Natural killer cell (primary cell): Measurements from ENCODE around the gene STH. TPM values are rescaled to one million over a fixed set of nuclear protein-coding genes. Genes with fewer than 3 reads are reported as not detected.

ENCODE experiments used
- ATAC-seq, 3 donors: fragments of 150-1000 bp in 2 of 3; fragments of 200-7000 bp in 1 of 3; cut with Tn5 transposase; 1 replicate in 1 of 3; 2 replicates in 2 of 3; pipeline ENCODE4 v1.10.0; 2021; ENCODE audit warnings: mild to moderate bottlenecking in 2 of 3, moderate library complexity in 2 of 3
- DNase-seq, 2 donors: peaks; one replicate each; pipeline versions ENCODE4 v3.0.0 to v3.0.0-alpha.2; 2013 to 2021; ENCODE audit warnings: mixed read lengths in 1 of 2
- H3K27ac ChIP-seq: one replicate; pipeline ENCODE4 v1.5.1; 2013; ENCODE audit warnings: mild to moderate bottlenecking, low read length
- H3K27me3 ChIP-seq: one replicate; pipeline ENCODE4 v1.6.1; 2013; ENCODE audit warnings: low read length; ENCODE audit not compliant: control insufficient read depth, insufficient read depth
- H3K36me3 ChIP-seq: one replicate; pipeline ENCODE4 v1.6.1; 2013; ENCODE audit warnings: low read length; ENCODE audit not compliant: control insufficient read depth, insufficient read depth
- H3K4me1 ChIP-seq: one replicate; pipeline ENCODE4 v1.6.1; 2013; ENCODE audit warnings: low read length; ENCODE audit not compliant: control insufficient read depth, insufficient read depth
- H3K4me3 ChIP-seq: one replicate; pipeline ENCODE4 v1.5.1; 2013; ENCODE audit warnings: low read length
- H3K9me3 ChIP-seq: one replicate; pipeline ENCODE4 v1.6.1; 2013; ENCODE audit warnings: low read length; ENCODE audit not compliant: control insufficient read depth, insufficient read depth
- H3K27ac Mint-ChIP-seq, 2 donors: one replicate each; pipeline ENCODE4 v1.8.0; 2022; ENCODE audit warnings: mild to moderate bottlenecking in 2 of 2, mixed read lengths in 2 of 2, moderate library complexity in 1 of 2
- H3K27me3 Mint-ChIP-seq, 2 donors: one replicate each; pipeline ENCODE4 v1.8.0; 2022; ENCODE audit warnings: low read depth in 2 of 2, mixed read lengths in 2 of 2
- H3K36me3 Mint-ChIP-seq: one replicate; pipeline ENCODE4 v1.8.0; 2022; ENCODE audit warnings: mixed read lengths
- H3K4me1 Mint-ChIP-seq, 2 donors: one replicate each; pipeline ENCODE4 v1.8.0; 2022; ENCODE audit warnings: mixed read lengths in 2 of 2
- H3K4me3 Mint-ChIP-seq: one replicate; pipeline ENCODE4 v1.8.0; 2022; ENCODE audit warnings: mild to moderate bottlenecking, moderate library complexity, mixed read lengths
- H3K9me3 Mint-ChIP-seq, 2 donors: one replicate each; pipeline ENCODE4 v1.8.0; 2022; ENCODE audit warnings: mixed read lengths in 2 of 2
- CTCF ChIP-seq: fragments of 200-600 bp; IDR thresholded peaks from one replicate; pipeline ENCODE4 v1.8.0; 2022; ENCODE audit warnings: antibody characterized with exemption
- WGBS: methylation state at CpG from one replicate; pipeline ENCODE4 v1.1.7; 2013; ENCODE audit warnings: missing lambda C conversion rate; ENCODE audit not compliant: insufficient coverage; 5-methylcytosine and 5-hydroxymethylcytosine counted together
- intact Hi-C: fragments of 100-400 bp; cut with micrococcal nuclease; formaldehyde crosslinking; loops from one replicate; pipeline ENCODE4 v1.14.2; 2022
- total RNA-seq, 4 donors: library from RNA; stranded (reverse); fragments of 120-200 nt in 1 of 4; gene quantifications; one replicate each; pipeline versions ENCODE4 v1.2.3 to v1.2.4, GENCODE V29; 2013 to 2022

STH gene, protein sequence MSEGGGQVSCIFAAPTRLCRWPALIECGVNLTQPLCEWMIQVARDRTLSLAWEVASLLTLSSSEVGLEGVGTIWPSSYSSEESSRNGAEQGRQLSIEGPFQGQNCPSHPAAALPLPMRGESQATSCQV
- not detected for total RNA-seq
- total RNA-seq (2013) = not detected

GRCh38 chr17:45998987-45999899, at the start of gene STH:
Gene STH, plus strand, starts transcription at chr17:45999250. Its CDS starts 30 bp downstream, at chr17:45999280.
- H3K27ac Mint-ChIP-seq = no peak within 1 kb of the TSS
- ATAC-seq (no peak), DNase-seq (no peak)
- no peaks in the 10 kb centered on the region for H3K27me3 ChIP-seq
- H3K36me3 ChIP-seq = no peaks in the 10 kb centered on the region
- 91% methylated on average over 8 of the region's 8 CpGs for WGBS
- no peaks in the 10 kb centered on the region for H3K9me3 Mint-ChIP-seq
- H3K4me1 Mint-ChIP-seq = peaks cover 6 to 12% of the 10 kb centered on the region in 2 donors
- no peak within 1 kb of the TSS for H3K4me3 ChIP-seq
- no peaks in the 10 kb centered on the region for H3K9me3 ChIP-seq
- no peak for TF ChIP-seq CTCF
- peaks cover 7% of the 10 kb centered on the region for H3K4me1 ChIP-seq
- no peak within 1 kb of the TSS for H3K4me3 Mint-ChIP-seq
- intact Hi-C loops = no loop called here
- no peaks in the 10 kb centered on the region for H3K36me3 Mint-ChIP-seq
- no peak within 1 kb of the TSS for H3K27ac ChIP-seq
- no peaks in the 10 kb centered on the region for H3K27me3 Mint-ChIP-seq

DNA sequence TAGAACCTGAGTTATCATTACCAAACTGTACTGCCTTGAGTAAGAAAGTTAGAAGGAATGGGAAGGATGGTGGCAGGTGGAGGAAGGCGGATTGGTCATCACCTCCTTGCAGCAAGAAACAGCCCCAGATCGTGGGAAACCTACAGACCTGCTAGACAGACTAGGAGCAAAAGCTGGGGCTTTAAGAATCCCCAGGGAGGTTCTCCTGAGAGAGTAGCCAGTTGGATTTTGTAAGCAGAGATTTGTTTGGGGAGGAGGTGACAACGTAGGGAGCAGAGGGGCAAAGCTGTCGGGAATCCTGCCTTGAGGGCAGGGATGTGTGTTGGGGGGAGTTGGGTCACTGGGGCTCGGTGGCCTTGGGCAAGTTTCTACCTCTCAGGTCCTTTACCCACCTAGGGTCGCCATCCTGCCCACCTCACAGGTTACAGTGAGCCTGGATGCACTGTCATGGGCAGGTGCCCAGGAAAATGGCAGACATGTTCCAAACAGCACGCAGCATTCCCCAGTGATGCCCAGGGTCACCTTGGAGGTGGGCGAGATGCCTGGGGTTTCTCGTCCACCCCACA, 49.2 kb upstream of the STH start:
- H3K27me3 Mint-ChIP-seq = peaks cover 24 to 38% of the 10 kb centered on the region in 2 donors
- DNase-seq (no peak), ATAC-seq (no peak)
- no peak for TF ChIP-seq CTCF
- Histone ChIP-seq H3K9me3 (no peaks in the 10 kb centered on the region), H3K4me3 (no peak overlapping the region), H3K27me3 (peaks cover 8% of the 10 kb centered on the region), H3K27ac (no peak overlapping the region), H3K36me3 (no peaks in the 10 kb centered on the region), H3K4me1 (peaks cover 3% of the 10 kb centered on the region)
- no peak overlapping the region for H3K27ac Mint-ChIP-seq
- WGBS = 81% methylated on average over 9 of the region's 9 CpGs
- peaks cover 7 to 12% of the 10 kb centered on the region in 2 donors for H3K4me1 Mint-ChIP-seq
- no peak overlapping the region for H3K4me3 Mint-ChIP-seq
- H3K9me3 Mint-ChIP-seq = no peaks in the 10 kb centered on the region
- intact Hi-C loops = no loop called here
- no peaks in the 10 kb centered on the region for H3K36me3 Mint-ChIP-seq

- intact Hi-C loops = no loop called here
- H3K27me3 Mint-ChIP-seq = peaks cover 27 to 35% of the 10 kb centered on the region in 2 donors
- H3K27me3 ChIP-seq = peaks cover 8% of the 10 kb centered on the region
- ATAC-seq (no peak), DNase-seq (no peak)
- H3K4me3 Mint-ChIP-seq = no peak overlapping the region
- H3K4me1 ChIP-seq = peaks cover 3% of the 10 kb centered on the region
- 82% methylated on average over 5 of the region's 8 CpGs for WGBS
- H3K36me3 ChIP-seq = no peaks in the 10 kb centered on the region
- H3K36me3 Mint-ChIP-seq = no peaks in the 10 kb centered on the region
- no peak overlapping the region for H3K4me3 ChIP-seq
- peaks cover 7 to 12% of the 10 kb centered on the region in 2 donors for H3K4me1 Mint-ChIP-seq
- H3K27ac ChIP-seq = no peak overlapping the region
- H3K27ac Mint-ChIP-seq = no peak overlapping the region
- no peaks in the 10 kb centered on the region for H3K9me3 Mint-ChIP-seq
- H3K9me3 ChIP-seq = no peaks in the 10 kb centered on the region
- TF ChIP-seq CTCF = no peak
Measured at GRCh38 chr17:45950888-45951287, 48.2 kb upstream of the STH start.
